NCI-H1694 treated with DMSO at 0.1 percent for 48 hours (cell line): ENCODE data around the gene HSDL2.
"Not testable (repeated sequence)": the region's sequence is repeated elsewhere in the genome, so short reads cannot be mapped to it uniquely, and the experiment has no call there.

Experiments used
- DNase-seq: peaks from one replicate; lab custom pipeline; 2025; lab: John Stamatoyannopoulos, UW

Gene HSDL2

GRCh38 chr9:112500842-112501241 lies 120.9 kb downstream of the HSDL2 start:
- DNase-seq = no peak

GRCh38 chr9:112501287-112501686 lies 121.4 kb downstream of the HSDL2 start:
- DNase-seq = no peak

GRCh38 chr9:112502175-112502946 lies 122.5 kb downstream of the HSDL2 start:
- DNase-seq = no peak

- no peak for DNase-seq
These were observed 123.3 kb downstream of the HSDL2 start for GRCh38 chr9:112503170-112503569.

- DNase-seq = no peak
These were observed 125.2 kb downstream of the HSDL2 start for GRCh38 chr9:112505086-112505485.

- no peak for DNase-seq
These were observed 125.7 kb downstream of the HSDL2 start for GRCh38 chr9:112505607-112506006.

GRCh38 chr9:112506571-112506970 lies 126.7 kb downstream of the HSDL2 start:
- no peak for DNase-seq

GRCh38 chr9:112507001-112507680 lies 127.2 kb downstream of the HSDL2 start:
- no peak for DNase-seq

- no peak for DNase-seq
These were observed 128.5 kb downstream of the HSDL2 start for GRCh38 chr9:112508377-112508776.

- not testable (repeated sequence) for DNase-seq
These were observed 132.5 kb downstream of the HSDL2 start for GRCh38 chr9:112512377-112512776.

GRCh38 chr9:112516769-112517168 lies 136.9 kb downstream of the HSDL2 start:
- no peak for DNase-seq

GRCh38 chr9:112520069-112520468 lies 140.2 kb downstream of the HSDL2 start:
- no peak for DNase-seq

GRCh38 chr9:112520656-112521055 lies 140.7 kb downstream of the HSDL2 start:
- DNase-seq = no peak
